B cell (primary cell): ENCODE measurements around the gene CFAP20DC.

ENCODE experiments used
- CTCF ChIP-seq: fragments of 200-600 bp; IDR thresholded peaks from one replicate; pipeline ENCODE4 v1.8.0; 2022; ENCODE audit warnings: antibody characterized with exemption, mild to moderate bottlenecking
- EZH2 ChIP-seq: IDR thresholded peaks from 2 replicates; pipeline ENCODE4 v1.6.1; 2012; ENCODE audit warnings: borderline replicate concordance, low read depth, mild to moderate bottlenecking, moderate library complexity, low read length; ENCODE audit not compliant: insufficient read depth, poor library complexity, severe bottlenecking

- TF ChIP-seq CTCF (no peak), EZH2 (no peak)
Measured at GRCh38 chr3:58861551-58861950, 188.3 kb downstream of the CFAP20DC start.
